NB4 (cell line): Measurements from ENCODE around the gene NHS.

ENCODE experiments used
- TF ChIP-seq, protein P1 (sequence below): IDR thresholded peaks from 2 replicates; pipeline ENCODE4 v1.6.1; 2011; ENCODE audit warnings: low read depth, low read length
- TF ChIP-seq, protein P2 (sequence below): IDR thresholded peaks from one replicate; pipeline ENCODE4 v1.5.1; 2012; ENCODE audit warnings: low read depth, low read length

DNA sequence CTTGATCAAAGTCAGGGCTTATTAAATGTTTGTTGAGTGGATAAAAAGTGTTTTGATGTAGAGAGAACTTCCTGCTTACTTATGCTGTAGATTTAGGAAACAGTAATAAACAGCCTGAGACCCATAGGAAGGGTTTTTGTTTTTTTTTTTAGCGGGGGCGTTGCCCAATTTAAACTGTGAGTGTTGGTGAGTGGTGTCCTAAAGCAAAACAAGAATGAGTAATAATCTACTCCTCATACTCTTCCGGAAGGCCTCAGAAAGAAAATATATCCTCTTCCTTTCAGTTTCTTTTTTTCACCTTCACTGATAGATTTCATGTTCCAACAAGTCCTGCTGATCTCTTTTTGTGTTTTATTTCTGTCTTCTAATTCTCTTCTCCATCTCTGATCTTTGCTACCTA, 257.9 kb downstream of the NHS start:
- TF ChIP-seq, protein P1, sequence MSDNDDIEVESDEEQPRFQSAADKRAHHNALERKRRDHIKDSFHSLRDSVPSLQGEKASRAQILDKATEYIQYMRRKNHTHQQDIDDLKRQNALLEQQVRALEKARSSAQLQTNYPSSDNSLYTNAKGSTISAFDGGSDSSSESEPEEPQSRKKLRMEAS, result no peak
- TF ChIP-seq, protein P2, sequence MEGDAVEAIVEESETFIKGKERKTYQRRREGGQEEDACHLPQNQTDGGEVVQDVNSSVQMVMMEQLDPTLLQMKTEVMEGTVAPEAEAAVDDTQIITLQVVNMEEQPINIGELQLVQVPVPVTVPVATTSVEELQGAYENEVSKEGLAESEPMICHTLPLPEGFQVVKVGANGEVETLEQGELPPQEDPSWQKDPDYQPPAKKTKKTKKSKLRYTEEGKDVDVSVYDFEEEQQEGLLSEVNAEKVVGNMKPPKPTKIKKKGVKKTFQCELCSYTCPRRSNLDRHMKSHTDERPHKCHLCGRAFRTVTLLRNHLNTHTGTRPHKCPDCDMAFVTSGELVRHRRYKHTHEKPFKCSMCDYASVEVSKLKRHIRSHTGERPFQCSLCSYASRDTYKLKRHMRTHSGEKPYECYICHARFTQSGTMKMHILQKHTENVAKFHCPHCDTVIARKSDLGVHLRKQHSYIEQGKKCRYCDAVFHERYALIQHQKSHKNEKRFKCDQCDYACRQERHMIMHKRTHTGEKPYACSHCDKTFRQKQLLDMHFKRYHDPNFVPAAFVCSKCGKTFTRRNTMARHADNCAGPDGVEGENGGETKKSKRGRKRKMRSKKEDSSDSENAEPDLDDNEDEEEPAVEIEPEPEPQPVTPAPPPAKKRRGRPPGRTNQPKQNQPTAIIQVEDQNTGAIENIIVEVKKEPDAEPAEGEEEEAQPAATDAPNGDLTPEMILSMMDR, result no peak
